ENCODE data around the gene STIP1.

STIP1 gene

GRCh38 chr11:64224891-64225607 is 39.1 kb downstream of the STIP1 start:
- DNase-seq: peak; percentile 5

GRCh38 chr11:64225608-64226506 is 39.9 kb downstream of the STIP1 start, which contains the start of the genes NUDT22 and TRPT1:
TSS of gene NUDT22 (plus strand) at chr11:64226274. CDS start at chr11:64226653, 379 bp downstream.
TSS of gene TRPT1 (minus strand) at chr11:64226186. CDS start at chr11:64225860, 326 bp downstream.
- DNase-seq: peak; percentile 45

- peak; percentile 57 for DNase-seq
Measured at GRCh38 chr11:64226507-64227051, 40.6 kb downstream of the STIP1 start.

GRCh38 chr11:64227405-64227956 is 41.5 kb downstream of the STIP1 start:
- no peak for DNase-seq

- DNase-seq: no peak
Measured at GRCh38 chr11:64229090-64229743, 43.2 kb downstream of the STIP1 start.

GRCh38 chr11:64229744-64230170 is 43.8 kb downstream of the STIP1 start:
- no peak for DNase-seq

- DNase-seq: no peak
Measured at GRCh38 chr11:64230171-64230984, 44.4 kb downstream of the STIP1 start, which contains the start of gene DNAJC4. TSS of gene DNAJC4 (plus strand) at chr11:64230548. CDS start at chr11:64230855, 307 bp downstream.

GRCh38 chr11:64230985-64231365 is 45.0 kb downstream of the STIP1 start:
- no peak for DNase-seq

- no peak for DNase-seq
Measured at GRCh38 chr11:64231546-64231945, 45.6 kb downstream of the STIP1 start.

- DNase-seq: no peak
Measured at GRCh38 chr11:64232182-64232966, 46.4 kb downstream of the STIP1 start.

GRCh38 chr11:64232967-64233315 is 47.0 kb downstream of the STIP1 start:
- DNase-seq: no peak

- DNase-seq: no peak
Measured at GRCh38 chr11:64233913-64234586, 48.1 kb downstream of the STIP1 start, which contains the start of gene VEGFB. TSS of gene VEGFB (plus strand) at chr11:64234584. CDS start at chr11:64234834, 250 bp downstream.

GRCh38 chr11:64234647-64235379 is 48.8 kb downstream of the STIP1 start:
- DNase-seq: no peak

- no peak for DNase-seq
Measured at GRCh38 chr11:64235437-64236161, 49.6 kb downstream of the STIP1 start.

GRCh38 chr11:64237484-64237951 is 51.5 kb downstream of the STIP1 start:
- DNase-seq: no peak

GRCh38 chr11:64238076-64238475 is 52.1 kb downstream of the STIP1 start:
- no peak for DNase-seq

- peak; percentile 81 for DNase-seq
Measured at GRCh38 chr11:64238999-64239398, 53.0 kb downstream of the STIP1 start.

GRCh38 chr11:64239662-64240434 is 53.9 kb downstream of the STIP1 start:
- peak; percentile 70 for DNase-seq
